NCI-H1930 (cell line): ENCODE measurements around the gene KSR1.

Experiments
- DNase-seq, 2 experiments: peaks; one replicate each; lab custom pipeline; 2025; lab: John Stamatoyannopoulos, UW

KSR1 gene

GRCh38 chr17:27514595-27515413 is 58.6 kb downstream of the KSR1 start:
- no peak for DNase-seq

- no peak for DNase-seq
Observed at GRCh38 chr17:27518048-27518447, 61.8 kb downstream of the KSR1 start.

- DNase-seq: no peak
Observed at GRCh38 chr17:27518545-27519521, 62.6 kb downstream of the KSR1 start.

GRCh38 chr17:27519550-27519949 is 63.3 kb downstream of the KSR1 start:
- DNase-seq: no peak

GRCh38 chr17:27520491-27521185 is 64.4 kb downstream of the KSR1 start:
- DNase-seq: no peak

GRCh38 chr17:27521281-27522027 is 65.2 kb downstream of the KSR1 start:
- no peak for DNase-seq

- DNase-seq: no peak
Observed at GRCh38 chr17:27522028-27522635, 65.9 kb downstream of the KSR1 start.

- DNase-seq: no peak
Observed at GRCh38 chr17:27523712-27524111, 67.5 kb downstream of the KSR1 start.

GRCh38 chr17:27524594-27524993 is 68.3 kb downstream of the KSR1 start:
- DNase-seq: no peak

GRCh38 chr17:27525316-27525715 is 69.1 kb downstream of the KSR1 start:
- DNase-seq: no peak

- no peak for DNase-seq
Observed at GRCh38 chr17:27525836-27526603, 69.8 kb downstream of the KSR1 start.

GRCh38 chr17:27526604-27527002 is 70.4 kb downstream of the KSR1 start:
- DNase-seq: no peak

- DNase-seq: peak in 1 of 2 experiments; percentile 48
Observed at GRCh38 chr17:27529230-27529796, 73.1 kb downstream of the KSR1 start.

- no peak for DNase-seq
Observed at GRCh38 chr17:27530764-27531391, 74.6 kb downstream of the KSR1 start.

- DNase-seq: no peak
Observed at GRCh38 chr17:27531469-27531961, 75.3 kb downstream of the KSR1 start.

GRCh38 chr17:27532269-27533263 is 76.3 kb downstream of the KSR1 start:
- no peak for DNase-seq

GRCh38 chr17:27533874-27534815 is 77.9 kb downstream of the KSR1 start:
- no peak for DNase-seq
